GM21381 (cell line): ENCODE results near the gene TPH2.

ENCODE experiments used
- ATAC-seq: cut with Tn5 transposase; IDR thresholded peaks from one replicate; pipeline ENCODE4 v1.9.1; 2021; ENCODE audit warnings: mild to moderate bottlenecking, moderate library complexity; ENCODE audit not compliant: unreplicated experiment

Gene TPH2

GRCh38 chr12:71958457-71958856 is 19.8 kb downstream of the TPH2 start:
- ATAC-seq = no peak

- no peak for ATAC-seq
Measured at GRCh38 chr12:71958993-71959578, 20.4 kb downstream of the TPH2 start.

GRCh38 chr12:71967211-71967610 is 28.6 kb downstream of the TPH2 start:
- no peak for ATAC-seq

GRCh38 chr12:71969330-71969729 is 30.7 kb downstream of the TPH2 start:
- no peak for ATAC-seq

GRCh38 chr12:71970031-71970430 is 31.4 kb downstream of the TPH2 start:
- no peak for ATAC-seq

GRCh38 chr12:71972441-71973074 is 33.9 kb downstream of the TPH2 start:
- no peak for ATAC-seq

- no peak for ATAC-seq
Measured at GRCh38 chr12:71973687-71974086, 35.0 kb downstream of the TPH2 start.

- ATAC-seq = no peak
Measured at GRCh38 chr12:71980538-71980937, 41.9 kb downstream of the TPH2 start.

GRCh38 chr12:71981149-71981548 is 42.5 kb downstream of the TPH2 start:
- ATAC-seq = no peak

- no peak for ATAC-seq
Measured at GRCh38 chr12:71994715-71995114, 56.1 kb downstream of the TPH2 start.

- no peak for ATAC-seq
Measured at GRCh38 chr12:71999795-72000194, 61.1 kb downstream of the TPH2 start.

GRCh38 chr12:72000969-72001648 is 62.5 kb downstream of the TPH2 start:
- ATAC-seq = no peak

- ATAC-seq = no peak
Measured at GRCh38 chr12:72006766-72007165, 68.1 kb downstream of the TPH2 start.

- ATAC-seq = no peak
Measured at GRCh38 chr12:72010356-72010755, 71.7 kb downstream of the TPH2 start.

- no peak for ATAC-seq
Measured at GRCh38 chr12:72011374-72011773, 72.7 kb downstream of the TPH2 start.

- no peak for ATAC-seq
Measured at GRCh38 chr12:72012874-72013273, 74.2 kb downstream of the TPH2 start.

GRCh38 chr12:72015895-72016294 is 77.2 kb downstream of the TPH2 start:
- ATAC-seq = no peak

GRCh38 chr12:72017054-72017651 is 78.5 kb downstream of the TPH2 start:
- peak; percentile 99 for ATAC-seq

- no peak for ATAC-seq
Measured at GRCh38 chr12:72018036-72018435, 79.4 kb downstream of the TPH2 start.

- no peak for ATAC-seq
Measured at GRCh38 chr12:72024613-72025012, 86.0 kb downstream of the TPH2 start.

- no peak for ATAC-seq
Measured at GRCh38 chr12:72025524-72025923, 86.9 kb downstream of the TPH2 start.

- no peak for ATAC-seq
Measured at GRCh38 chr12:72028966-72029365, 90.3 kb downstream of the TPH2 start.
